GM19240 (cell line): ENCODE results near the gene CLASP1.
A peak's percentile ranks its signal among the peaks of the same experiment; 100 is the strongest.

ENCODE experiments used
- DNase-seq: peaks from one replicate; pipeline ENCODE4 v3.0.0; 2011; ENCODE audit warnings: low spot score; ENCODE audit not compliant: insufficient read length

The CLASP1 gene

GRCh38 chr2:121541495-121541894 is 107.8 kb downstream of the CLASP1 start:
- no peak for DNase-seq

DNA sequence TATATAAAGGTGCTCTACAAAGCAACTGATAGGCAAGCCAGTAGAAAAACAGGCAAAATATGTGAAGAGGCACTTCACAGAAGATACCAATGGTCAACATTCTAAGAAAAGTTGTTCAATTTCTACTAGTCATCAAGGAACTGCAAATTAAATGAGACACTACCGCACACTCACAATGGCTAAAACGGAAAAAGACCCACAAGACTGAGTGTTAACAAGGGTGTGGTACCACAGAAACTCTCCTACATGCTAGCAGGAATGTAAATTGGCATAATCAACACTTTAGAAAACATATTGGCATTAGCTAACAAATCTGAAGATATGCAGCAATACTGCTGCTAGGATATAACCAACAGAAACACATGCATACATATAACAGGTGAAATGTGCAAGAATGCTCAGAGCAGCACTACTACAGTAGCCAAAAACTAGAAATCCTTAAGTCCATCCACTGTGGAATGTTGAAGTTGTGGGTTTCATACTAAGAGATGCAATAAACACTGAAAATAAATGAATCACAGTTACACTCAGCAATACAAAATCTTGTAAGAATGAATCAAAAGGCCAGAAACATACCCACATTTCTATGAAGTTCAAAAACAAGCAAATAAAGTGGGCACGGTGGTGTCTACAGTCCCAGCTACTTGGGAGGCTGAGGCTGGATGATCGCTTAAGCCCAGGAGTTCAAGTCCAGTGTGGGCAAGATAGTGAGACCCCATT is 109.4 kb downstream of the CLASP1 start:
- no peak for DNase-seq

GRCh38 chr2:121536850-121537557 is 112.3 kb downstream of the CLASP1 start:
- no peak for DNase-seq

DNA sequence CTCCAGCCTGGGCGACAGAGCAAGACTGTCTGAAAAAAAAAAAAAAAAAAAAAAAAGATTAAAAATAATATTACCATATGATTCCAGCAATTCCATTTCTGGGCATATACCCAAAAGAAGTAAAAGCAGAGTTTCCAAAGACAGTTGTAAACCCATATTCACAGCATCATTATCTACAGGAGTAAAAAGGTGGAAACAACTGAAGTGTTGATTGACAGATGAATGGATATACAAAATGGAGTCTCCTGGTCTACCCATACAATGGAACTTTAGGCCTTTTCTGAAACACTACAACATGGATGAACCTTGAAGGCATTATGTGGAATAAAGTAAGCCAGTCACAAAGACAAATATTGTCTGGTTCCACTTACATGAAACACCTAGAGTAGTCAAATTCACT is 112.9 kb downstream of the CLASP1 start:
- DNase-seq: no peak

DNA sequence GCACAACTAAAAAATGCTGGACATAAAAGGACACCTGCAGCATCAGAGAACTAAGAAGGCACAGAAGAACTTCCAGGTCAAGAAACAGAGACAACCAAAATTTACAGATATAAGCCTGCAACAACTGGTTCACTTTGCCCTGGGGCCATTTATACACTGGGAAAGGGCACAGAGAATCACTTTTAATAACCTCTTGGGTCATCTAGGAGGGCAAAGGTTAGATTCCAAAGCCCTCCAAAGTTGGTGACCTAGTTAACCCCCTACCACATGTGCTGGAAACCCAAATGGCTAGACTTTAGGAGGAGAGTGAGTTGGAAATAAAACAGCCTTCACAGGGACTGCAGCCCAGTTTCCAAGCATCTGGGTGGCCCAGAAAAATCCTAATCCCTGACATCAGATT is 115.3 kb downstream of the CLASP1 start:
- DNase-seq: no peak

GRCh38 chr2:121532894-121533293 is 116.4 kb downstream of the CLASP1 start:
- DNase-seq: no peak

GRCh38 chr2:121532347-121532766 is 116.9 kb downstream of the CLASP1 start:
- no peak for DNase-seq

GRCh38 chr2:121530212-121530705 is 119.0 kb downstream of the CLASP1 start:
- peak; percentile 28 for DNase-seq

- no peak for DNase-seq
These were observed 119.6 kb downstream of the CLASP1 start for GRCh38 chr2:121529439-121530211.

DNA sequence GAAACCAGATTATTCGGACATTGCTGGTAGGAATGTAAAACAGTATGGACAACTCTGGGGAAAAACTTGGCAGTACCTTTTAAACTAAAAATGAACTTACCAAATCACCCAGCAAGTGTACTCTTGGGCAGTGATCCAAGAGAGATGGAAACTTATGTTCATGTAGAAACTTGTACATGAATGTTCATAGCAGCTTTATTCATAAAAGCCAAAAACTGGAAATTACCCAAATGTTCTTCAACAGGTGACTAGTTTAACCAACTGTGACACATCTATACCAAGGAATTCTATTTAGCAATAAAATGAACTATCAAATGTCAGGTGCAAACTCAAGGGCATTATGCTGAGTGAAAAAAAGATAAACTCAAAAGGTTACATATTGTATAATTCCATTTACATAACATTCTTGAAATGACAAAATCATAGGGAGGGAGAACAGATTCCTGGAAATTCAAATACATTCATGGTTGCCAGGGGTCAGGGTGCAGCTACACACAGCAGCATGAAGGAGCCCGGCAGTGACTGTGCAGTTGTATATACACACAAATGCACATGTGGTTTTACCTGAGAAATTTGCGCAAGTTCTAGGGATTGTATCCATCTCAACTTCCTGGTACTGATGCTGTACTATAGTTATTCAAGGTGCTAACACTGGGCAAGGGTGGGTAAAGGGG is 122.1 kb downstream of the CLASP1 start:
- no peak for DNase-seq

- no peak for DNase-seq
These were observed 124.4 kb downstream of the CLASP1 start for GRCh38 chr2:121524685-121525425.

GRCh38 chr2:121521359-121521758 is 127.9 kb downstream of the CLASP1 start:
- no peak for DNase-seq

DNA sequence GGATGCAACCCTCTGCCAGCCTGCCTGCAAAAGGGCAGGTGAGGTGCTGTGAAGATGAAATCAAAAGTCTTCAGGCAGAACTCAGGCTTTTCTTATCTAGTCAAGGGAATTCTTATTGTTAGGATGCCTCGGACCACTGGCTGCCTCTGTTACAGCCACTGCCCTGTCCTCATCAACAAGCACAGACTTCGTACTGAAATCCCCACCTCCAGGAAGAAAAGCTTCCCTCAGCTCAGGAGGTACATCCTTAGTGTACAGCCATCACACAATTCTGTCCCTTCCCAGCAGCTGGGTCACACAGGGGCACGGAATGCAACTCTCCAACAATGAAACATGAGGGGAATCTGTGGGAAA is 128.6 kb downstream of the CLASP1 start:
- DNase-seq: no peak

- no peak for DNase-seq
These were observed 129.3 kb downstream of the CLASP1 start for GRCh38 chr2:121519732-121520640.

DNA sequence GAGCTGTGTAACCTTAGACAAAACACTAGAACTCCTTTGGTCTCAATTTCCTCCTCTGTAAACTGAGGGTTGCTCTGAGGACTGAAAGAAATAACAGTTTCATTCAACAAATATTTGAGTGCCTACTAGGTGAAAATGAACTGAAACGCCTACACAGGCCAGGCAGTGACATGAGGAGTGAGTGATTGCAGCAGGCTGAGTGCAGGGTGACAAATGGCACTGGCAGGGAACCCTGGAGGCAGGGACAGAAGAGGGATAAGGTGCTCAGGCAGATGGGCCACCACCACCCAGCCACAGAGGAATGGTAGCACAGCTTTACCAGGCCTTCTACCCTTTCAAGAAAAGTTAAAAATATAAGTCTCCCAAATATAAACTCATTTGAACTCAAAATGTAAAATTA is 130.1 kb downstream of the CLASP1 start:
- DNase-seq: no peak

DNA sequence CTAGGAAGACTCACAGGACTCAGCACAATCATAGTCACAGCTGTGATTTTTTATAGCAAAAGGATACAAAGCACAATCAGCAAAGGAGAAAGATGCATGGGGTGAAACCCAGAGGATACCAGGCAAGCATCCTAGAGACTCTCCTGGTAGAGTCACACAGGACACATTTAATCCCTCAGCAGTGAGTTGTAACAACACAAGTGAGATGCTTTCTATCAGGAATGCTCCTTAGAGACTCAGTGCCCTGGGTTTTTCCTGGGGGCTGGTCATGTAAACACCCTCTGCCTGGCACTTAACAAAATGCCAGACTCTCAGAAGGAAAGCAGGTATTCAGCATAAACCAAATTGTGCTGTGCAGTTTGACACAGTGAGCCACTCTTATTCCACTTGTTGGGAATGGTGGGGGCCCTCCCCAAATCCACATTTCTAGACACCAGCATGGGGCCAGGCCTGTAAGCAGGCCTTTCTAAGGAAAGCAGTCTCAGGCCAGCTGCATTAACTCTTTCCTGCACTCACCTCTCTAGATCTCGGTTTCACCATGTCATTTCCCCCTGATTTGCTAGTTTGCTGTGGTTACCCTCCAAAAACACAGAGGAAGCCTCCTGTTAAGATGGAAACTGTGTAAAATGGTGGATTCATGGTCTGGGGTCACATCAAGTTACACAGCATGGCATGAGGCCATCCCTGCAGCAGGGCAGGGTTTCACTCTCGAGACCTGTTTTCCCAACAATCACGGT is 135.5 kb downstream of the CLASP1 start:
- no peak for DNase-seq

DNA sequence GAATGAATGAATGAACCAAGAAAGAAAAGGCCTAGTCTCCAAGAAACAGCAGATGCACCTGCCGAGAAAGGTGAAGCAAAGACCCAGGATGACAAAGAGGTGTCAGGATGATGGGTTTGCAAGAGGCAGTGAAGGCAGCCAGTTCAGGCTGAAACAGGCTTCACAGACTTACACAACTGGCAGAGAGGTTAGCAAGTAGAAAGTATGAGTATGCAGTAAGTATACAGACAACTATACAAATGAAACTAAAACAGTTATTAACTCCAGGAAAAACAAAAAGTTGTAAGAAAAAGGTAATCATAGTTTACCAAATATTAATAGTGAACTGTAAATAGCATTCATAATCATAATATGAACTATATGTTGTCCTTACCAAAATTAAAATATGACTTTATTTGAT is 138.4 kb downstream of the CLASP1 start:
- DNase-seq: no peak

- no peak for DNase-seq
These were observed 142.6 kb downstream of the CLASP1 start for GRCh38 chr2:121506621-121507020.

DNA sequence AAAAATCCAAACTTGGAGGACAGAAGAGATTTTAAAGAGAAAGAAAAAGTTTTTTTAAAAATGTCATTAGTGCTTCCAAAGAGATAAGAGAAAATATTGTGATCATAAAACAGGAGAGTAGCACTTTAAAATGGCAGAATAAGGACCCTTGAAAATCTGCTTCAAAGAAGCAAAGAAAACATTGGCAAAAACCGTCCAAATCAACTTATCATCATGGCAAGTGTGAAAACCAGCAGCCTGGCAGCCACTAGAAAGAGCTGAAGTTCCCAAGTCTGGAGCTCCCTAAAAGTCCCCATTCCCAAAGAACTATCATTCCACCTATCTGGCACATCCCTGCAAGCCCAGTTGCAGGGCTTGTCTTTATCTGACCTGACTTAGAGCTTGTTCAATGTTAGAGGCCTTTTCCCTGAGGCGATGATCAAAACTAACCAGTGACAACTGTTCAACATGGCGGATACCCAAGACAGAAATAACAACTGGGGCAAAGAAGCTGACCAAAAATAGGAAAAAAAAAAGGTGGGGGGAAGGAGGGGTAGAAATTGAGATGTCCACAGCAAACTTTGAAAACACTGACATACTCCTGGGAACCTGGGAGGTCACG is 143.2 kb downstream of the CLASP1 start:
- DNase-seq: no peak
